Glutamatergic neuron (in vitro differentiated cells): ENCODE data around the gene GNAT1. TPM values are rescaled to one million over a fixed set of nuclear protein-coding genes. Genes with fewer than 3 reads are reported as not detected.

Experiments used
- DNase-seq: peaks from one replicate; pipeline ENCODE4 v3.0.0; 2022
- H3K27ac Mint-ChIP-seq: one replicate; pipeline ENCODE4 v1.8.0; 2020; ENCODE audit warnings: mild to moderate bottlenecking, mixed read lengths, inconsistent platforms; ENCODE audit not compliant: unreplicated experiment
- H3K27me3 Mint-ChIP-seq: one replicate; pipeline ENCODE4 v1.8.0; 2020; ENCODE audit warnings: mild to moderate bottlenecking, moderate library complexity, mixed read lengths, inconsistent platforms; ENCODE audit not compliant: unreplicated experiment
- H3K36me3 Mint-ChIP-seq: one replicate; pipeline ENCODE4 v1.8.0; 2020; ENCODE audit warnings: mild to moderate bottlenecking, mixed read lengths, inconsistent platforms; ENCODE audit not compliant: unreplicated experiment
- H3K4me1 Mint-ChIP-seq: one replicate; pipeline ENCODE4 v1.8.0; 2020; ENCODE audit warnings: mild to moderate bottlenecking, low read depth, mixed read lengths, inconsistent platforms; ENCODE audit not compliant: unreplicated experiment
- H3K4me3 Mint-ChIP-seq: one replicate; pipeline ENCODE4 v1.8.0; 2020; ENCODE audit warnings: mild to moderate bottlenecking, mixed read lengths, inconsistent platforms; ENCODE audit not compliant: unreplicated experiment
- H3K9me3 Mint-ChIP-seq: one replicate; pipeline ENCODE4 v1.8.0; 2020; ENCODE audit warnings: mild to moderate bottlenecking, moderate library complexity, mixed read lengths, inconsistent platforms; ENCODE audit not compliant: unreplicated experiment
- CTCF ChIP-seq: fragments of 200-600 bp; sonication (generic); IDR thresholded peaks from one replicate; pipeline ENCODE4 v1.5.0; 2021; ENCODE audit not compliant: partially characterized antibody, unreplicated experiment
- total RNA-seq: library from RNA; stranded (reverse); fragmentation: NEBNext Ultra II Directional; extraction: Animal tissue kit (Norgen Biotek cat#: 25700); gene quantifications from one replicate; pipeline ENCODE4 v1.2.1, GENCODE V29; 2021; ENCODE audit not compliant: unreplicated experiment

Gene GNAT1
- total RNA-seq, 1 donor from 2014 or later: not detected

GRCh38 chr3:50235716-50236483 lies 44.5 kb downstream of the GNAT1 start, which contains the start of gene GNAI2:
TSS of gene GNAI2 (plus strand) at chr3:50236204. CDS start at chr3:50236336, 132 bp downstream.
- no peaks in the 10 kb centered on the region for H3K36me3 Mint-ChIP-seq
- H3K4me1 Mint-ChIP-seq: peaks cover 29% of the 10 kb centered on the region
- no peak for TF ChIP-seq CTCF
- H3K27me3 Mint-ChIP-seq: peaks cover 25% of the 10 kb centered on the region
- peak within 1 kb of the TSS; percentile 98 for H3K27ac Mint-ChIP-seq
- H3K9me3 Mint-ChIP-seq: peaks cover 18% of the 10 kb centered on the region
- peak; percentile 98 for DNase-seq
- peak within 1 kb of the TSS; percentile 98 for H3K4me3 Mint-ChIP-seq

GRCh38 chr3:50236484-50237132 lies 45.2 kb downstream of the GNAT1 start:
- peaks cover 19% of the 10 kb centered on the region for H3K9me3 Mint-ChIP-seq
- peaks cover 34% of the 10 kb centered on the region for H3K4me1 Mint-ChIP-seq
- TF ChIP-seq CTCF: no peak
- H3K36me3 Mint-ChIP-seq: no peaks in the 10 kb centered on the region
- H3K4me3 Mint-ChIP-seq: peak overlapping the region; percentile 98
- peaks cover 28% of the 10 kb centered on the region for H3K27me3 Mint-ChIP-seq
- no peak for DNase-seq
- peak overlapping the region; percentile 98 for H3K27ac Mint-ChIP-seq

GRCh38 chr3:50237133-50237651 lies 45.8 kb downstream of the GNAT1 start:
- H3K27me3 Mint-ChIP-seq: peaks cover 29% of the 10 kb centered on the region
- TF ChIP-seq CTCF: no peak
- H3K4me1 Mint-ChIP-seq: peaks cover 39% of the 10 kb centered on the region
- peaks cover 20% of the 10 kb centered on the region for H3K9me3 Mint-ChIP-seq
- peak; percentile 74 for DNase-seq
- H3K27ac Mint-ChIP-seq: peak overlapping the region; percentile 98
- H3K36me3 Mint-ChIP-seq: no peaks in the 10 kb centered on the region
- H3K4me3 Mint-ChIP-seq: peak overlapping the region; percentile 98

GRCh38 chr3:50237754-50238548 lies 46.5 kb downstream of the GNAT1 start:
- no peak for TF ChIP-seq CTCF
- Mint-ChIP-seq H3K27ac (peak overlapping the region; percentile 98), H3K4me1 (peaks cover 42% of the 10 kb centered on the region), H3K9me3 (peaks cover 21% of the 10 kb centered on the region), H3K27me3 (peaks cover 31% of the 10 kb centered on the region), H3K4me3 (peak overlapping the region; percentile 98), H3K36me3 (no peaks in the 10 kb centered on the region)
- peak; percentile 89 for DNase-seq
